NCI-H2196 (cell line): ENCODE results near the gene CAPS2.
"Not testable (repeated sequence)": the region's sequence is repeated elsewhere in the genome, so short reads cannot be mapped to it uniquely, and the experiment has no call there.

Source experiments
- DNase-seq: peaks from one replicate; lab custom pipeline; 2025; ENCODE audit not compliant: unreplicated experiment; lab: John Stamatoyannopoulos, UW

The CAPS2 gene

DNA sequence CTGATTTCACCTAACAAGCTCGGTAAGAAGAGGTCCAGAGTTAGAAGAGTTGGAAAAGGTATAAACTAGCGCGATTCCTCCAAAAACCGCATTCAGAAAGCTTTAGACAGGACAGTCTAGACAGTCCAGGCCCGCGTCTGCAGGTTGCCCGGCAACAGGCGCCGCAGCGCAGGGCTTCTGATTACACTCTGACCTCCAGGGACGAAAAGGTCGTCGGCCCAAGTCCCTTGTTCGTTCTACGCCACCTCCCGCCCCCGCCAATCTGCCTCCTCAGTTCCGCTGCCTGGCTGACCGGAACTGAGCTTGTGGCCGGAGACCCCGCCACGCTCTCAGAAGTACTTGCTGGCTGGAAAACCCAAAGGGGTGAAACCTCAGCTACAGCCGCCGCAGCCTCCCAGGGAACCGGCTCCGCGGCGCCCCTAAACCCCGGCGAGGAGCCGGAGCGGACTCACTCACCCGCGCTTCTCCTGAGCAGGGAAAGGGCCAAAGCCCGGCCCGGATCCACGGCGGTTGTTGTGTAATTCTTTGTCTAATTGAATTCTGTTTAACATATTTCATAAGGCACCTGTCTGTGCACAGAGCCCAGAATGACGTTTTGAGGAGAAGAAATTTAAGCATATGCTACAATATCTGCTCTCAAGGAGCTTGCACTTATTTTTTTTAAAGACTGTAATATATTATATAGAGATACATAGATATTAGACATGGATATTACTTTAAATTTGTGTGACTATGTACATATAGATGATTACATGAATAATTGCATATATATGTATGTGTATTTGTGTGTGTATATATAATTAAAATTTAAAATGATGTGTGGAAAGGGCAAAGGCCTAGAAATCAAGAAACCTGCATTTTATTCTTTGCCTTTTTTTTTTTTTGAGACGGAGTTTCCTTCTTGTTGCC, at the start of gene CAPS2:
Gene CAPS2 (minus strand): TSS at position 407 of the 909 bp plus-strand sequence. CDS start 3,826 bp downstream, outside the sequence.
- peak; percentile 86 for DNase-seq

DNA sequence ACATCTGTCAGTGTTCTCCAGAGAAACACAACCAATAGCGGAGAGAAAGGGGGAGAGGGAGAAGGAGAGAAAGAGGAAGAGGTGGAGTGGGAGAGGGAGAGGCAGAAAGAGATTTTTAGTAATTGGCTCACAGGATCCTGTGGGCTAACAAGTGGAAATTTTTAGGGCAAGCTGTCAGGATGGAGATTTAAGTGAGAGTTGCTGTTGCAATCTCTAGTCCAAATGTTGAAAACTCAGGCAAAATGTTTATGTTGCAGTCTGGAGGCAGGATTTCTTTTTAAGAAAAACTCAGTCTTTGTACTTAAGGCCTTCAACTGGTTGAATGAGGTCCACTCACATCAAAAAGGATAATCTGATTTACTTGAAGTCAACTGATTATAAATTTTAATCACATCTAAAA, 48.2 kb upstream of the CAPS2 start:
- no peak for DNase-seq

DNA sequence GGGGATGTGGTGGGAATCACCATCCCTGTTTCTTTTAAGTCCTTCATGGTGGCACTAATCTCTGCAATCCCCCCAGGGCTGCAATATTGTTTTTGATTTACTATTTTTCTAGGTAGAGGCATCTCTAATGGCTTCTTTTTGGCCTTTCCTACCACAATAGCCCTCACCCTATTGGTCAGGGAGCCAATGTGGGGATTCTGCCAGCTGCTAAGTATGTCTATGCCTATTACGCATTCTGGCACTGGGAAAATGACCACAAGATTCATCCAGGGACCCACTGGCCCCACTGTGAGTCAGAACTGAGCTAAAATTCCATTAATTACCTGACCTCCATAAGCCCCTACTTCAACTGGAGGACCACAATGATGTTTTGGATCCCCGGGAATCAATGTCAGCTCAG, 44.8 kb upstream of the CAPS2 start:
- no peak for DNase-seq

DNA sequence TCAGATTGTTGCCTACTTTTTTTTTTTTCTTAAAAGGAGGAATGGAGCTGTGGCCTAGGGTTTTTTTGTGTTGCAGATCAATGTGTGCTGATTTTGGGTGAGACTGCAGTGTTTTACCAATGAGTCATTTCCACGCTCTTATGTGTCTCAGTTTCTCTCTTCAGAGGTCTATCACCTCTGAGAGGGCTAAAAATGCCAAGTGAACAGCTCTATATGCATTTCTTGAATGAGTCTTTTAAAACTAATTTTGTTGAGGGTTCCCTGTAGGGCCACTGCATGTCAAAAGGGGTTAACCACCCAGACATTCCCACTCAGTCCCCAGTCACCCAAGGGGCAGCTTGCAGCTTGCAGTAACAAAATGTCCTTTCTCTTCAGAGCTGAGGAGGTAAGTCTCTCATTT, 36.5 kb upstream of the CAPS2 start:
- no peak for DNase-seq

DNA sequence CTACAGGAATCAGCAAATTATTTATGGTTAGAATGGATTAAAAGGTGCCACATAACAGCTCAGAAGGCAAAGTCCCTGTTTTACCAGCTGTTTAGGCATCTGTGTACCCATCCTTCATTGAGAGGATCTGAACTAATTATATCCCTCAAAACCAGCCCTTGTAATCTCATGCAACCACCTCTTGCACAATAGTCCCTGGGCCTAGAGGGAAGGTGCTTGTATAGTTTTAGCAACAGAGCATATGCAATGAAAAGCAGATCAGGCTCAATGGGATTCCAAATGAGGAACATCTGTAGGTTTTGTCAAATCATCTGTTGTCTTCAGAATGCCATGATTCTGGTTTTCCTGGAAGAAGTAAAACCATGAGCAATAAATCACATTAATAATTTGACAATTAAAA, 34.8 kb upstream of the CAPS2 start:
- no peak for DNase-seq

DNA sequence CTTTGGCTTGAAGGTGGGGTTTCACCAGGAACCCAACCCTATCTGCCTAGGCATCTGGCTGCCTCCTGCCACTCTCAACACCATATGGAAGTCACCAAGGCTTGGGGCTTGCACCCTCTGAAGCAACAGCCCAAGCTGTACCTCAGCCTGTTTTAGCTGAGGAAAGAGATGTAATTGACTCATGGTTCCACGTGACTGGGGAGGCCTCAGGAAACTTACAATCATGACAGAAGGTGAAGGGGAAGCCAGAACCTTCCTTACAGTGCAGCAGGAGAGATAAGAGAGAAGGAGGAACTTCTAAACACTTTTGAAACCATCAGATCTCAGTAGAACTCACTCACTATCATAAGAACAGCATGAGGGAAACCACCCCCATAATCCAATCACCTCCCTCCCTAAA, 31.3 kb upstream of the CAPS2 start:
- DNase-seq = no peak

DNA sequence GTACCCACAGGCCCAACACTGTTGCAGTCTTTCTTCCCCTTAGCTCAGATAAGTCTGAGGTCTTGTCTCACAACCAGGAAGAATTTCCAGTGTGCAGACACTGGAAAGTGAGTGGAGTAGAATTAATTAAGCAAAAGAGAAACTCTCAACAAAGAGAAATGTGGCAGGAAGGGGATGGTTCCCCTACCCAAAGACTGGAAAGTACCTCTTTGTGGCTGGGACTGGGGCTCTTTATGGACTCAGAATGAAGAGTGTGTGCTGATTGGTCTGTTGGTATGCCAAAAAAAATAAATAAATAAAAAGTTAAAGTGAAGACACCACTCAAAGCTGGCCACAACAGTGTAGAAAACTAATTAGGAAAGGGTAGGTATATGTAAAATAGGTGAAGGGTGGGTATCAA, 30.8 kb upstream of the CAPS2 start:
- no peak for DNase-seq

DNA sequence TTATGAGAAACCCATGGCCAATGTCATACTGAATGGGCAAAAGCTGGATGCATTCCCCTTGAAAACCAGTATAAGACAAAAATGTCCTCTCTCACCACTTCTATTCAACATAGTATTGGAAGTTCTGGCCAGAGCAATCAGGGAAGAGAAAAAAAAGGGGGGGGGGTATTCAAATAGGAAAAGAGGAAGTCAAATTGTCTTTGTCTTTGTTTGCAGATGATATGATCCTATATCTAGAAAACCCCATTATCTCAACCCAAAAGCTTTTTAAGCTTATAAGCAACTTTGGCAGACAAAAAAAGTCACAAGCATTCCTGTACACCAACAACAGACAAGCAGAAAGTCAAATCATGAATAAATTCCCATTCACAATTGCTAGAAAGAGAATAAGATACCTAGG, 23.9 kb upstream of the CAPS2 start:
- DNase-seq = no peak

DNA sequence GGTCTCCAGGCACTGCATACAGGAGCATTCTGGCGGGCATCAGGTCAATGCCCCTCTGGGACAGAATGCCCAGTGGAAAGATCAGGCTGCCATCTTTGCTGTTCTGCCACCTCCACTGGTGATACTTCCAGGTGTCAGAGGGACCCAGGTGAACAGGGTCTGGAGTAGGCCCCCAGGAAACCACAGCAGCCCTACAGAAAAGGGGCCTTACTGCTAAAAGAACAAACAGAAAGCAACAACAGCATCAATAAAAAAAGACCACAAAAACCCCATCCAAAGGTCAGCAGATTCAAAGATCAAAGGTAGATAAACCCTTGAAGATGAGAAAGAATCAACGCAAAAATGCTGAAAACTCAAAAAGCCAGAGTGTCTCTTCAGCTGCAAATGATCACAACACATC, 20.3 kb upstream of the CAPS2 start:
- no peak for DNase-seq

DNA sequence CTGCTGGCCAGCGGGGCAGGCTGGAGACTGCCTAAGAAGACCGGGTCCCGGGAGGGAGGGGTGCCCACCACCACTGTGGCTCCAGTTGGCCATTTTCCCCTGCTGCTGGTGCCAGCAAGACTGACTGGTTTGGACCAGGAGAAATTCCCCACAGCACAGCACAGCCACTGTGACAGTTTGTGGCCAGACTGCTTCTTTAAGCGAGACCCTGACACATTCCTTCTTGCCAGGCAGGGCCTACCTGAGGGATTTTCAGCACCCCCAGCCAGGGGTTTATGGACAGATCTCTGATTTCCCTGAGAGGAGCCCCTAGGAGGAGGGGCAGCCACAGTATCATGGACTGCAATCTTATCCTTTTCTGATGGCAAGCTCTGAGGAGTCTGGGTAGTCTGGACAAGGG, 19.8 kb upstream of the CAPS2 start:
- DNase-seq = no peak

DNA sequence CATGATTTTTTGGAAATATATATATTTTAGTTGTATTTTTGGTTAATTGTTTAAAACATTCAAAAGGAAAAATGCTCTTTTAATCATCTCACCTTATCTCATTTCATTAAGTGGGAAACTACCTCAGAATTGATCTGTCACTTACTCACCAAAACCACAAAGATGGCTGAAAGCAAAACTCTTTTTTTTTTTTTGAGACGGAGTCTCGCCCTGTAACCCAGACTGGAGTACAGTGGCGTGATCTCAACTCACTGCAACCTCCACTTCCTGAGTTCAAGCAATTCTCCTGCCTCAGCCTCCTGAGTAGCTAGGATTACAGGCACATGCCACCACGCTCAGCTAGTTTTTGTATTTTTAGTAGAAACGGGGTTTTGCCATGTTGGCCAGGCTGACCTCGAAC, 16.1 kb upstream of the CAPS2 start:
- not testable (repeated sequence) for DNase-seq

DNA sequence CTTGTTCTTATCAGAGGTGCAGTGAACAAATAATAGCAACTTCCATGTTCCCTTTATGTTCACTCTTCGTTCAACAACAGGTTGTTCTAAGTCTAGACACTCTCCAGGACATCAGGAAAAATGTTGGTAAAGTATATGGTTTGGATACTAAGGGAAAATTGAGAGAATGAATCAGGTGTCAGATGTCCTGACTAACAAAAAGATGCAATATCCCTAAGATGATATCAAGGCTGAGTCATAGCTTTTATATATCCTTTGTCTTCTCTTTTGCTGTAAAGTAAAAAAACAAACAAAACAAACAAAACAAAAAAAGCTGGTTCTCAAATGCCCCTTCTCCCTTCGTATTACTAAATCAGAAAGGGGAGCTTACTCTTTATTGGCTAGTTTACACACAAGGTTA, 15.4 kb upstream of the CAPS2 start:
- DNase-seq = no peak

DNA sequence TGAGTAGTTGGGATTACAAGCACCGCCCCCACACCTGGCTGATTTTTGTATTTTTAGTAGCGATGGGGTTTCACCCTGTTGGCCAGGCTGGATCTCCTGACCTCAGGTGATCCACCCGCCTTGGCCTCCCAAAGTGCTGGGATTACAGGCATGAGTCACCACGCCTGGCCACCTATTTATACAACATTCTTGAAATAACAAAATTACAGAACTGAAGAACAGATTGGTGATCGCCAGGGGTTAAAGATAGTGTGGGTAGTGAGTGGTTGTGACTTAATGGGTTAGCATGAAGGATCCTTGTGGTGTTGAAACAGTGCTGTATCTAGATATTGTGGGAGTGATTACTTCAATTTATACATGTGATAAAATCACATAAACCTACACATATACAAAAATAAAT, 11.7 kb upstream of the CAPS2 start:
- no peak for DNase-seq

DNA sequence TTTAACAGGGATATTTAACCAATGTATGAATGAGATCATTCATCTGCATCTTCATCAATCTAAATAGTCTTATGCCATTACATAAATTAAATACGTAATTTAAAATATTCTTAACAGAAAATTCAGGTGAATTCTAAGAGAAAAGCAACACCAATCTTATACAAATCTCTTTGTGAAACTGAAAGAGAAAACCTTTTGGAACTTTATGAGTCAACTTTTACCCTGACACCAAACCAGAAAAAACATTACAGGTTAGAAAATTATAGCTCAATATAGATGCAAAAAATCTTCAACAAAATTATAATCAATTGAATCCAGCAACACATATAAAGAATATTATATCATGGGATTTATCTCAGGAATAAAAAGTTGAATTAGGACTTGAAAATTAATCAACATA, 7.8 kb upstream of the CAPS2 start:
- no peak for DNase-seq

DNA sequence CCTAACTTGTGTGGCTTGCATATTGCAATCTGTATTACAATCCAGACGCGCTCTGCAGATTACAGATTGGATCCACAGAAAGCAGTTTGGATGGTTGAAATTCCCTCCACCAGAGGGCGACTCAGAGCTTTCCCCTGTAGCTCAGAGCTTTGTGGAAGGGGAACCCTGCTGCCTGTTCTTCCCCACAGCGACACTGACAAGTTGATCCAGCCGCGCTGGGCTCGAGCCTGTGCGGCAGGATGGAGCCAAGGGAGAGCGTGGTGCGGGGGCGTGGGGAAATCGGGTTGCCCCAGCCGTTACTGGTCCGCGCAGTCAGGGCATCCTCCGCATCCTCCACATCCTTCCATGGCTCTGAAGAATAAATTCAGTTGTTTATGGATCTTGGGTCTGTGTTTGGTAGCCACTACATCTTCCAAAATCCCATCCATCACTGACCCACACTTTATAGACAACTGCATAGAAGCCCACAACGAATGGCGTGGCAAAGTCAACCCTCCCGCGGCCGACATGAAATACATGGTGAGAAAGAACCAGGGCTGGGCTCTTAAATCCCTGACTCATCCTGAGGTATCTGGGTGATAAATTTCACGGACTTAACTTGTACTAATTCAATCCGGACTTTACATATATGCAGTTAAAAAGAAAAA, 4.4 kb upstream of the CAPS2 start, which contains the start of gene GLIPR1L1:
Gene GLIPR1L1 (plus strand): TSS at position 287 of the 647 bp plus-strand sequence. CDS start 59 bp downstream, at position 346.
- peak; percentile 16 for DNase-seq

DNA sequence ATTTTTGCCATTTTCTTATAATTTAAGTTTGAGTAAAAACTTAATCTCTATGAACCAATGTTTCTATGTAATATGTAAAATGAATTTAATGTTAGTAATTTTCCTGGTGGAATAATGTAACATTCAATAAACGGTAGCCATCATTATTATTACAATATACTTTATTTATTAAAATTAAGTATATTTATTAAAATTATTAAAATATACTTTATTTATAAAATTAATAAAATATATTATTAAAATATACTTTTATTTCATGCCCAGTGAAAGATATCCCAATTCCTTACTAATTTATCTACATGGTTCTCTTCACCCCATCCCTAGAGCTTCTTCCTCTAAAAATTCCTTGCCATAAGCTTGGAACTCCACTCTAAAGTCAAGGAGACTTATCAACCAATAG, 2.5 kb downstream of the CAPS2 start:
- DNase-seq = no peak

DNA sequence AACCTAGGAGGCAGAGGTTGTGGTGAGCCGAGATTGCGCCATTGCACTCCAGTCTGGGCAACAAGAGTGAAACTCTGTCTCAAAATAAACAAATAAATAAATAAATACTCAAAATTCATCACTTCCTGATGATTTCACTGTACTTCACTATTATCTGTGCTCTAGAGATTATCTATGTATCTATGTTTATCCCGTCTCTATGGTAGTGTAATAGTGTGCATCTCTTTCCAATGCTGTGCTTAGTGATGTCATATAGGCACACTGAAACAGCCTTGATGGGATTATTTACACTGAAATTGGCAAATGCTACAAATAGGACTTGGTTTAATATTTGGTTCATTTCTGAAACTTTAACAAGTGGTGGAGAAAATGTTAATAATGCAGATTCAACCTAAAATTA, 6.5 kb downstream of the CAPS2 start:
- DNase-seq = no peak

DNA sequence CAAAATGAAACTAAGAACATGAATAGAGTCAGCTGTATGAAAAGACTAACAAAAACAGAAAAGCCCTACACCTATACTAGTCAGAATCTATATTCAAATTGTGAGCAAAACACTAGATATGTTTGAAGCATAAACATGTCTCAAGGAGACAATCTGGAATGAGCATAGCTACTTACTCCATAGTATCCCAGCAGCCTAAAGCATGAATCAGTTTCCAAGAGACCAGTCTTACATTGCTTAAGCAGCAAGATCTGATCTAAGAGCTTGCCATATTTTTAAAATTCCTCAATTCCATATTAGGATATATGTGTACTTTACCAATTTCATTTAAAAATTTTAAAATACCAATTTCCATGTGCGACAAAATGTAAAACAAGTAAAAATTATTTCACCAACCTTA, 7.7 kb downstream of the CAPS2 start:
- no peak for DNase-seq

DNA sequence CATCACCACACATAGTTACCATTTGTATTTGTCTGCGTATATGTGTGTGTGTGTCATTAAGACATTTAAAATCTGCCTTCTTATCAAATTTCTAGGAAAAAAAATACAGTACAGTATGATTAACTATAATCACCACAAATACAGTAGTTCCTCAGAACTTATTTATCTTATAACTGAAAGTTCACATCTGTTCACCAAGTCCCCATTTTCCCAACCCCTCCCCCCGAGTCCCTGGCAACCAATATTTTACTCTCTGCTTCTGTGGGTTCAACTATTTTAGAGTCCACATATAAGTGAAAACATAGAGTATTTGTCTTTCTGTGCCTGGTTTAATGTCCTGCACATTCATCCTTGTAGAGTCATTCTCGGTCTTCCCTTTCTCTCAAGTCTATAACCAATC, 12.3 kb downstream of the CAPS2 start:
- no peak for DNase-seq

DNA sequence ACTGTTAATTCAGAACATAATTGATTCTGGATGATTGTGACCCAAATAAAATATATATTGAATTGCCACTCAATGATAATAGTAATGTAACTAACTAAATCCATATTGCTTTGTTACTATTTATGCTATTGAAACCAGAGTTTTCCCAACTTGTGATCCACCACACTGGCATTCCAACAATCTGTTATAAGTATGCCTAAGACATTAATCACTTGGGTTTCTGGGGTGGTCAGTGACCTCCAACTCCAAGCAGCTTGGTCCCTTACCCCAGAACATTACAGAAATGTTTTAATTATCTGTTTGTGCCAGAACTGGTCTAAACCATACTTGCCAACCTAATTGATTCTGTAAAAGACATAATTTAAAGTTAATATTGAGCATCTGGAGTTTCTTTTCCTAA, 14.6 kb downstream of the CAPS2 start:
- DNase-seq = no peak

DNA sequence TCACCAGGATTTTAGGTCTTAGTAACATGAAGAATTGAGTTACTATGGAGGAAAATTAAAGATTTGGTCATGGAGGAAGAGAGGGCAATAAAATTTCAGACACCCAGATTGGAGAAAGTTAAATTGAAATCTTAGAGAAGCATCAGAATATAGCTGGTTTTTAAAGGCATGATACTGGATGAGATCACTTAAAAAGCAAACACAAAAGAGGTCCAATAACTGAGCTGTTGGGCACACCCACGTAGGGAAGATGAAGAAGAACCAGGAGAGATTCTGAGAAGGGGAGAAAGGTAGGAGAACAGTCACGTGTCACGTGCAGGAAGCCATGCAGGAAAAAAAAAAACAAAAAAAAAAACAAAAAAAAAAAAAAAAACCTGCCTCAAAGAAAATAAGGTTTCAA, 18.8 kb downstream of the CAPS2 start:
- no peak for DNase-seq

DNA sequence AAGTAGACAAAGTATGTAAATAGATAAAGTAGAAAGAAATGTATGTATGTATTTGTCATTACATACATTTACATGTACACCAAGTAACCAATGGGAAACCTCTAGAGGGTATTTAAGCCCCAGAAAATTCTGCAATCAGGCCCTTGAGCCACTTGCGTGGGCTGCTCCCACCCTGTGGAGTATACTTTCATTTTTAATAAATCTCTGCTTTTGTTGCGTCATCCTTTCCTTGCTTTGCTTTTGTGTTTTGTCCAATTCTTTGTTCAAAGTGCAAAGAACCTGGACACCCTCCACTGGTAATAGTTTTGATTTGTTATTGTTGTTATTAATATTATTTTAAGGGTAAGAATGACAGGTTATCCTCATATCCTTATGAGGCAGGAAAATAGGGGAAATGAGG, 21.8 kb downstream of the CAPS2 start:
- DNase-seq = no peak
